Right lobe of liver (tissue), 6 donors: Measurements from ENCODE around the gene CNPY3. TPM values are rescaled to one million over a fixed set of nuclear protein-coding genes. Genes with fewer than 3 reads are reported as not detected.
"Not testable (repeated sequence)": the region's sequence is repeated elsewhere in the genome, so short reads cannot be mapped to it uniquely, and the experiment has no call there.

Experiments
- ATAC-seq, 4 donors: fragments of 200-7000 bp; cut with Tn5 transposase; one replicate each; pipeline ENCODE4 v1.9.1; 2020; ENCODE audit warnings: mild to moderate bottlenecking in 4 of 4, moderate library complexity in 4 of 4
- DNase-seq, 3 donors: peaks; one replicate each; pipeline ENCODE4 v3.0.0-alpha.2; 2020
- H3K27ac ChIP-seq, 3 donors: fragments of 200-600 bp; one replicate each; pipeline ENCODE4 v1.8.0; 2022
- H3K27me3 ChIP-seq, 2 donors: fragments of 200-600 bp; one replicate each; pipeline ENCODE4 v1.8.0; 2022
- H3K36me3 ChIP-seq, 4 donors: fragments of 200-600 bp; sonication (generic) in 1 of 4; one replicate each; pipeline versions ENCODE4 v1.5.1 to v1.8.0; 2017 to 2022; ENCODE audit warnings: control low read depth in 1 of 4
- H3K4me1 ChIP-seq, 4 donors: fragments of 200-600 bp; sonication (generic) in 1 of 4; one replicate each; pipeline versions ENCODE4 v1.5.1 to v1.8.0; 2017 to 2022; ENCODE audit warnings: control low read depth in 1 of 4
- H3K4me3 ChIP-seq, 3 donors: fragments of 200-600 bp; one replicate each; pipeline ENCODE4 v1.8.0; 2022
- H3K9me3 ChIP-seq, 4 donors: fragments of 200-600 bp; sonication (generic) in 1 of 4; one replicate each; pipeline versions ENCODE4 v1.5.1 to v1.8.0; 2017 to 2022; ENCODE audit warnings: control low read depth in 1 of 4
- POLR2A ChIP-seq: fragments of 450-650 bp; IDR thresholded peaks from one replicate; pipeline ENCODE4 v1.6.1; 2017; ENCODE audit warnings: antibody characterized with exemption, mild to moderate bottlenecking
- WGBS: methylation state at CpG from one replicate; pipeline ENCODE4 v1.1.6; 2018; ENCODE audit warnings: low coverage, low lambda C conversion rate; ENCODE audit not compliant: insufficient coverage; ENCODE audit errors: missing lambda C conversion rate; 5-methylcytosine and 5-hydroxymethylcytosine counted together
- intact Hi-C, 2 donors: fragments of 100-400 bp; cut with DNase I; formaldehyde crosslinking; loops; one replicate each; pipeline versions ENCODE4 v1.11.2 to v1.14.1; 2022
- total RNA-seq, 6 experiments: library from RNA; depleted of rRNA in 2 of 6; stranded (reverse); fragments of >200 nt in 2 of 6; fragmentation: NEBNext Ultra II Directional in 3 of 6; extraction: Animal tissue kit (Norgen Biotek cat#: 25700) in 3 of 6; gene quantifications; one replicate each; pipeline versions ENCODE4 v1.1.0 to v1.2.4, GENCODE V29; 2016 to 2023
- TF ChIP-seq, protein P1 (sequence below), 4 donors: fragments of 200-600 bp in 3 of 4; fragments of 450-650 bp in 1 of 4; IDR thresholded peaks; one replicate each; pipeline versions ENCODE4 v1.5.1 to v1.8.0; 2016 to 2022; ENCODE audit warnings: antibody characterized with exemption in 4 of 4, mild to moderate bottlenecking in 2 of 4
- donor health status: DM: no; HTN: yes; CAD: no.
- donor health status: DM: no; HTN: no; CAD: no.
- donor health status: DM: no; HTN: no; CAD: no.
- donor health status: DM: no; HTN: yes; CAD: no.
- donor health status: DM: no; HTN: yes; CAD: no.

Gene CNPY3
- total RNA-seq, 6 experiments from 2014 or later, result 11.1 to 75.4 (median 28.8) TPM

DNA sequence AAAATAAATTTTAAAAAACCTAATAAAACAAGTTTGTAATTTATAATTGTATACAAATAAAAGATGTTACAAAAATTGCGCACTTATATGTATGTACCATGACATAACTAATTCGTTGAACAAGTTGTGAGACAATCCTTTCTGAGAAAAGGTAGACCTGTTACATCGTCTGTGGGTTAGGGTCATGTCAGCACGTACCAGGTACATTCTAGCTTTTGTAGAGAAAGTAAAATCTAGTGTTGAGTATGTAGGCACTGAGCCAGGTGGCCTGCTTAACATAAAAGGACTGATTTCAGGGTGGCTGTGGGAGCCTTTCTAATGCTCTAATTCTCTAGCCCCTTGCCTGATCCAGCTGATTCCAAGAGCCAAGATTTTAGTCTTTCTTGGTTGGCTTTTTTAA lies 39.5 kb upstream of the CNPY3 start:
- peak overlapping the region; percentile 91 to 98 (median 97) for H3K4me3 ChIP-seq
- peaks cover 0 to 9% (median 2%) of the 10 kb centered on the region in 4 donors for H3K4me1 ChIP-seq
- ATAC-seq, result no peak
- no peaks in the 10 kb centered on the region for H3K27me3 ChIP-seq
- 45% methylated on average over 4 of the region's 4 CpGs for WGBS
- no peak for TF ChIP-seq POLR2A
- TF ChIP-seq, protein P1, sequence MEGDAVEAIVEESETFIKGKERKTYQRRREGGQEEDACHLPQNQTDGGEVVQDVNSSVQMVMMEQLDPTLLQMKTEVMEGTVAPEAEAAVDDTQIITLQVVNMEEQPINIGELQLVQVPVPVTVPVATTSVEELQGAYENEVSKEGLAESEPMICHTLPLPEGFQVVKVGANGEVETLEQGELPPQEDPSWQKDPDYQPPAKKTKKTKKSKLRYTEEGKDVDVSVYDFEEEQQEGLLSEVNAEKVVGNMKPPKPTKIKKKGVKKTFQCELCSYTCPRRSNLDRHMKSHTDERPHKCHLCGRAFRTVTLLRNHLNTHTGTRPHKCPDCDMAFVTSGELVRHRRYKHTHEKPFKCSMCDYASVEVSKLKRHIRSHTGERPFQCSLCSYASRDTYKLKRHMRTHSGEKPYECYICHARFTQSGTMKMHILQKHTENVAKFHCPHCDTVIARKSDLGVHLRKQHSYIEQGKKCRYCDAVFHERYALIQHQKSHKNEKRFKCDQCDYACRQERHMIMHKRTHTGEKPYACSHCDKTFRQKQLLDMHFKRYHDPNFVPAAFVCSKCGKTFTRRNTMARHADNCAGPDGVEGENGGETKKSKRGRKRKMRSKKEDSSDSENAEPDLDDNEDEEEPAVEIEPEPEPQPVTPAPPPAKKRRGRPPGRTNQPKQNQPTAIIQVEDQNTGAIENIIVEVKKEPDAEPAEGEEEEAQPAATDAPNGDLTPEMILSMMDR (IDR thresholded peaks at IDR 0.05), result no peak
- peaks cover 0 to 23% (median 10%) of the 10 kb centered on the region in 4 donors for H3K36me3 ChIP-seq
- intact Hi-C loops, result loop anchor here in 1 of 2 donors (10.0 kb wide), 1 partner anchor 145 kb away; the partner anchor contains the start of gene TBCC
- H3K9me3 ChIP-seq, result no peaks in the 10 kb centered on the region
- no peak for DNase-seq
- peak overlapping the region in 2 of 3 donors; percentile 73 to 84 for H3K27ac ChIP-seq

DNA sequence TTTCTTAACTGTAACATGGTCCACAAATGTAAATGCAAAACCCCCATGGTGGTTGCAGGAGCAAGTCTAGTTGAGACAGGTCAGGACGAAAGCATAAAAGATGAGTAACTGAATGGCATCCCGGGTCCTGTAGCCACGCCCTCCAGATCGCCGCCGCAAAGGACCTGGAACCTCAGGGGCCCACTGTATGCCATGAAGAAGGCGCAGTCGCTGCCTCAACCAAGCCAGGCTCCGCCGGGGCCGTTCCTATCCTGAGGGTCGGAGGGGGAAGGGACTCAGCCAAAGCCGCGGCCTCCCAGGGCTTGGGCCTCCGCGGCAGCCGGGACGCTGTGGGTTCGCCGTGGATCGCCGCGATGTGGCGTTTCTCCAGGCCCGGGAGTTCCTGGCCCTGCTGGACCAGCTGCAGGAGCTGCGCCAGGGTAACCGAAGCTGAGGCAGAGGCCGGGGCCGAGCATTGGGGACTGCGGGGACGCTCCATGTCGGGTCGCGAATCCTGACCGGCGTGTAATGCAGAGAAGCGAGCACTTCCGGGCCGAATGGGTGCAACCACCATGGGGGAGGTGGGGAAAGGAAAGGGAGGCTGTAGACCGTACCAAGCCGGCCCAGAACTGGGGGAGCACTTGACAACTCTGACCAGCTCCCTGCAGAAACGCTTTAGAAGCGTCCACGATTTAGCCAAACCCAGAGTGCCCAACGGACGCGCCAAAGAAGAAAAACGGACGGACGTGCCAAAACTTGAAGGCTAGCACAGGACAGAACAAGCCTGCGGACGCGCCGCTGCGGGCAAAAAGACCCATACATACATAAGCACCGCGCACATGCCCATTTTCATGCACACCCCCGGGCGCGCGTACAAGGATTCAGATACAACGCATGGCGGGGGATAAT lies 38.7 kb upstream of the CNPY3 start:
- H3K27me3 ChIP-seq, result no peaks in the 10 kb centered on the region
- peaks cover 0 to 9% (median 2%) of the 10 kb centered on the region in 4 donors for H3K4me1 ChIP-seq
- peaks cover 0 to 16% (median 5%) of the 10 kb centered on the region in 4 donors for H3K36me3 ChIP-seq
- intact Hi-C loops, result no loop called here
- H3K9me3 ChIP-seq, result no peaks in the 10 kb centered on the region
- ATAC-seq (peak; percentile 99 to 100 (median 99)), DNase-seq (peak; percentile 94 to 97 (median 96))
- TF ChIP-seq, protein P1 (IDR thresholded peaks at IDR 0.05), result no peak
- TF ChIP-seq POLR2A, result peak; percentile 81
- WGBS, result 0% methylated on average over 10 of the region's 63 CpGs
- peak overlapping the region; percentile 91 to 98 (median 97) for H3K4me3 ChIP-seq
- peak overlapping the region; percentile 51 to 84 (median 73) for H3K27ac ChIP-seq

DNA sequence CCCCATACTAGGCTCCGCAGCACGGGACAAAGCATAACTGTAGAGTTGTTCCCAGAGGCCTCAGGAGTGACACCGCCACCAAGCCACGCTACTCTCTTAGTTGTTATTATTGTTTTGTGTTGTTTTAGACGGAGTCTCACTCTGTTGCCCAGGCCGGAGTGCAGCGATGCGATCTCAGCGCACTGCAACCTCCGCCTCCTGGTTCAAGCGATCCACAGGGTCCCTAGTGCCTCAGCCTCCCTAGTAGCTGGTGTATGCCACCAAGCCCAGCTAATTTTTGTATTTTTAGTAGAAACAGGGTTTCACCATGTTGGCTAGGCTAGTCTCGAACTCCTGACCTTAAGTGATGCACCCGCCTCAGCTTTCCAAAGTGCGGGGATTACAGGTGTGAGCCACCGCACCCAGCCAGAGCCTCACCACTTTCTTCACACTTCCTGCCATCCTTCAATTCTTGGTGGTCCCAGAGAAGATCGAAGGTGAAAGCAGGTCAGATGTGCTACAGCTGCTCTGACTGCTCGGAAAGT lies 38.0 kb upstream of the CNPY3 start:
- WGBS, result 41% methylated on average over 15 of the region's 17 CpGs

DNA sequence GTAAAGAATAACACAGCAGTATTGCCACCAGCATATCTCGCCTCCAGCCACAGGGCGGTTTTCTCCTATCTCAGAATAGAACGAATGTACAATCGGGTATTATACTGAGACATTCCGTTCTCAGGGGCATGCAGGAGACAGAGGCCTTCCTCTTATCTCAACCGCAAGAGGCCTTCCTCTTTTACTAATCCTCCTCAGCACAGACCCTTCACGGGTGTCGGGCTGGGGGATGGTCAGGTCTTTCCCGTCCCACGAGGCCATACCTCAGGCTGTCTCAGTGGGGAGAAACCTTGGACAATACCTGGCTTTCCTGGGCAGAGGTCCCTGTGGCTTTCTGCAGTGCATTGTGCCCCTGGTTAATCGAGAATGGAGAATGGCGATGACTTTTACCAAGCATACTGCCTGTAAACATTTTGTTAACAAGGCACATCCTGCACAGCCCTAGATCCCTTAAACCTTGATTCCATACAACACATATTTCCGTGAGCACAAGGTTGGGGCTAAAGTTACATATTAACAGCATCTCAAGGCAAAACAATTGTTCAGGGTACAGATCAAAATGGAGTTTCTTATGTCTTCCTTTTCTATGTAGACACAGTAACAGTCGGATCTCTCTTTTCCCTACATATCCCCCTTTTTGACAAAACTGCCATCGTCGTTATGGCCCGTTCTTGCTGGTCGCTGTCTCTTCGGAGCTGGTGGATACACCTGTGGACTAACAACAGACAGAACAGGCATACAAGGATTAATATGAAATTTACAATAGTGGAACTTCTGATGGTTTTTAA lies 35.0 kb upstream of the CNPY3 start:
- H3K27ac ChIP-seq, H3K9me3 ChIP-seq, DNase-seq, H3K27me3 ChIP-seq, H3K4me3 ChIP-seq, H3K4me1 ChIP-seq, intact Hi-C loops, ATAC-seq, H3K36me3 ChIP-seq: not testable (repeated sequence)
- 49% methylated on average over 18 of the region's 19 CpGs for WGBS

More for the DNA sequence above, 38.0 kb upstream of the CNPY3 start:
- no peak for DNase-seq
- peak overlapping the region; percentile 51 to 73 (median 51) for H3K27ac ChIP-seq
- intact Hi-C loops, result no loop called here
- H3K4me3 ChIP-seq, result peak overlapping the region; percentile 91 to 98 (median 97)
- ATAC-seq, result no peak
- H3K9me3 ChIP-seq, result no peaks in the 10 kb centered on the region
- H3K36me3 ChIP-seq, result peaks cover 0 to 9% (median 1%) of the 10 kb centered on the region in 4 donors
- no peaks in the 10 kb centered on the region for H3K27me3 ChIP-seq
- H3K4me1 ChIP-seq, result peaks cover 0 to 9% (median 2%) of the 10 kb centered on the region in 4 donors
- no peak for TF ChIP-seq POLR2A
- TF ChIP-seq, protein P1 (IDR thresholded peaks at IDR 0.05), result no peak
